DMS153 (cell line): ENCODE data around the gene MAGI3.
"Not testable (repeated sequence)": the region's sequence is repeated elsewhere in the genome, so short reads cannot be mapped to it uniquely, and the experiment has no call there.

Source experiments
- DNase-seq: peaks from one replicate; lab custom pipeline; 2025; lab: John Stamatoyannopoulos, UW

The MAGI3 gene

DNA sequence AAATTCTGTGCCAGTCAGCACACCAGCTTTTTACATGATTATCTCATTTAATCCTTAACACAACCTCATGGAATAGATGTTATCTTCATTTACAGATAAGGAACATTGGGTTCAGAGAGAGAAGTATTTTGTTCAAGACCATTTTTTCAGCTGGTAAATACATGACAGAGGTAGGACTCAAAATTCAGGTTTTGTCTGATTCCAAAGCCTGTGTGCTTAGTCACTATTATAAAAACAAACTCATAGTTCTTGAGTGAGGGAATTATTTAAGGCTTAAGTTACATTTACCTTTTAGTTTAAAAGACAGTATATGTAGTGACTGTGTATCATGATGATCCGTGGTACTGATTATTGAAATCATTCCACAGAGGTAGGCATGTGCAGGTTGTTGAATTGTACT lies 125.2 kb downstream of the MAGI3 start:
- DNase-seq = no peak

DNA sequence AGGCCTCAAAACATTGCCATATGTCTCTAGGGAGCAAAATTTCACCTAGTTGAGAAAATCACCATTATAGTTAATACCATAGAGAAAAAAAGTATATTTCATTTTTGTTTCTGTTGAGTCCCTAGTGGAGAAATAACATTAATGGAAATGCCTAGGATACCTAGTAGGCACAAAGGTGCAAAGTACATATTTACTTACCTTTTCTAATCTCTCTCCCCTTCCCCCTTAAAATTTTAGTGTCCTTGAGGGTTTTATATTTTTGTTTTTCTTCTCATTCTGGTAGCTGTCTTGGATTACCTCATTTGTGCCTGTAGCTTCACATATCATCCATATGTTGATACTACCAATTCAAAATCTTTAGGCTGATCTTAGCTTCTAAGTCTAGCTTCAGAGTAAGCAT lies 127.0 kb downstream of the MAGI3 start:
- no peak for DNase-seq

DNA sequence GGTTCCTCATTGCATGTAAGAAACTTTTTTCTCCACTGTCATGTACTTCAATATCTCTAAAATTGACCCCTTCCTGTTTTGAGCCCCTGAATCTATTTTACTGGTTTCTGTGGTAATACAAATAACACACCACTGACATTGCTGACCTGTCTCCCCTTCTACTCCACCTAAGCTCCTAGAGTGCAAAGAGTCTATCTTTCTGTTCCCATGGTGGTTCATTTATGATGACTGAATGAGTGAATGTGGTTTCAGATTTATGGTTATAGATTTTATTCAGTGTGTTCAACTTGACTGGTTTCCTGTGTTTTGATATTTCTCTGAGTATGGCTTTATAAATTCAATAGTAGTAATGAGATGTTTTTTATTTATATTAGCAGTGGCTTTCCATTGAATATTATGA lies 127.7 kb downstream of the MAGI3 start:
- DNase-seq = no peak

DNA sequence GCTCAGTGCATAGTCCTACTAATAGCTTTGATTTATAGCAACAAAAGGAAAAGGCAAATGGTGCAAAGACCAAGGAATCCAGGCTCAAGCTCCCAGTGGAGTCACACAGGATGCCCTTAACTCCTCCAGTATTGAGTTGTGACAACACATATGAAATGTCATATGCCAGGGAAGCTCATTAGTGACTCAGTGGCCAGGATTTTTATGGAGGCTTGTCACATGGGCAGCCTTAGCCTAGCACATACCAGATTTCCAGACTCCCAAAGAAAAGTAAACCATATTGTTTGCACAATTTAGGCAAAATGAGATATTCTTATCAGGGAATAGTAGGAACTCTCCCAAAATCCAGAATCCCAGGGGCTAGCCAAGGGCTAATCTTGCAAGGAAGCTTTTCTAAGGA lies 129.2 kb downstream of the MAGI3 start:
- DNase-seq = no peak

DNA sequence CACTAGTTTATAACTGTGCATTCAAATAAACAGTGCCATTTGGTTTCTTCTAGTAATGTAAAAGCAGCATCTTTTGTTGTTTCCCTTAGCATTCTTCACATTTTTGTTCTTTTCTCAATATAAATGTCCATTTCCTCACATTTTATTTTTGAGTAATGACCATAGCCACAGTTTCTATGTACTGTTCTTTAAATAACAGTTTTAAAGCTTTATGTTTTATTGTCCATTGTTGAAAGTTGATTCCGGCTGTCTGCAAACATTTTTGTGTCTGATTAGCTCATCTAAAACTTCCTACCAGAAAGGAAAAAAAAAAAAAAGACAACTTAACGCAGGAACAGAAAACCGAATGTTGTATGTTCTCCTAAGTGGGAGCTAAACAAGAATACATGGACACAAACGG lies 139.7 kb downstream of the MAGI3 start:
- no peak for DNase-seq

DNA sequence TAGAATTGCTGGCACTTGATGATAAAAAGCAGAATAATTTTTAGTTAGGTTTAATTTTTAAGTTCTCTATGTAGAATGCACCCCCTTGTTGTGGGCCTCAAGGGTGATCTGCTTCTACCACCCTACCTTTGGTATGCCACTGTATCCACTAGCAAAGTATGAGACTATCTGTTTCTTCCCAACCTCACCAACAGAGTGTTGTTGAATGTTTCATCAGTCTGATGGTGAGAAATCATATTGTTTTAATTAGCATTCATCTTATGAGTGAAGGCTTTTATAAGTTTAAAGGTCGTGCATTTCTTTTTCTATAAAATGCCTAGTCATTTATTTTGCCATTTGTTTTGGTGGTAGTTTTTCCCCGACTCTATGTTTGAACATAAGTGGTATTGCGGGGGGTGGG lies 141.0 kb downstream of the MAGI3 start:
- DNase-seq = no peak

DNA sequence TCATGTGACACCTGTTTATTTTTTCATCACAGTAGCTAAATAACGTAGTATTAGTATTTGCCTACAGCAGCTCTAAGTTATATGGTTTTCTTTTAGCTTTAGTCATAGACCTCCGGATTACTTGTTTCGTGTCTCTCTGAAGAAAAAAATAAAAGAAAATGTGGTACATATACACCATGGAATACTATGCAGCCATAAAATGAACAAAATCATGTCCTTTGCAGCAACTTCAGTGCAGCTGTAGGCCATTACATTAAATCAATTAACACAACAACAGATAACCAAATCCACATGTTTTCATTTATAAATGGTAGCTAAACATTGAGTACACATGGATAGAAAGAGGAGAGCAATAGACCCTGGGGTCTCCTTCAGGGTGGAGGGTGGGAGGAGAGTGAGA lies 142.7 kb downstream of the MAGI3 start:
- no peak for DNase-seq

DNA sequence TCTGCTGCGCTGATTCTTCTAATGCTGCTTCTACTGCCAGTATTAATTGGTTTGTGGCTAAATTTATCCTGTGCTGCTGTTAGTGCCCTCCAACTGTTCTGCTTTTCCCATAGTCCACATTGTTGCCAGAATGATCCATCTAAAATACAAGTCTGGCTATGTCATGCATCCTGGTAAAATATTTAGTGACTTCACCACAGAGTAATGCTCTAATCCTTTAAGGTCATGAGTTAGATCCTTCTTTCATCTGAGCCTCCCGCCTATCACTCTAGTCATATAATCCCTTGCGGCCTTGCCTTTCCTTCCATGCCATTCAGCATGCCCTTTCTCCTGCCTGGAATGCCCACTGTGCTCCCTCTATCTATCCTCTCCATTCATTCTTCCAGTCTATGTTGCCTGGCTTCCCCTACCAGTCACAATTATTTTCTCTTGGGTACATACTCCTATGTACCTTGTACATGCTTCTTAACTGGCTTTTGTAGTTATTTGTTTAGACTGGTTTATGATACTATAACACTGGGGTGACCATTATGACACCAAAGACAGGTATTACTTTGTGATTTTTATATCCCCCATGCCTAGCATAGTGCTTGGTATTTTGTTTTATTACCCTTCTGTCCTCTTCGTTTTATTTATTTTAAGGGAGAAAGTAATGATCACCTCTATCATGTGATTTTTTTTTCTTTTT lies 144.0 kb downstream of the MAGI3 start:
- DNase-seq = no peak

DNA sequence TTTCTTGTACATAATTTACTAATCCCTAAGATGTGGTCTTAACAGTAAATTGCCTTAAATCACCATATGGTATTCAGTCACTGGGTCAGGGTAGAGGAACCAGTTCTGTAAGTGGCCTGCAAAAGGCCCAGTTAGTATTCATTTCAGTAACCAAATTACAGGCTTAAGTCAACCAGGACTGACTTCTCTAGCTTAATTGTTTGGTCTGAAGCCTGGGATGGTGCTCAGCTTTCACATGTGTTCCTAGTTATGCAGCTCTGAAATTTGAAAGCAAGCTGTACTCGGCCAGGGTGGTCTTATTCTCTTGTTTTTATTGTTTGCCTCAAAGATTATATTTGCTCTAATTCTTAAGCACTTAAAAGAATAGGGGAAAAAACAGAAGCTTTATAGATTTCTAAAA lies 144.6 kb downstream of the MAGI3 start:
- no peak for DNase-seq

DNA sequence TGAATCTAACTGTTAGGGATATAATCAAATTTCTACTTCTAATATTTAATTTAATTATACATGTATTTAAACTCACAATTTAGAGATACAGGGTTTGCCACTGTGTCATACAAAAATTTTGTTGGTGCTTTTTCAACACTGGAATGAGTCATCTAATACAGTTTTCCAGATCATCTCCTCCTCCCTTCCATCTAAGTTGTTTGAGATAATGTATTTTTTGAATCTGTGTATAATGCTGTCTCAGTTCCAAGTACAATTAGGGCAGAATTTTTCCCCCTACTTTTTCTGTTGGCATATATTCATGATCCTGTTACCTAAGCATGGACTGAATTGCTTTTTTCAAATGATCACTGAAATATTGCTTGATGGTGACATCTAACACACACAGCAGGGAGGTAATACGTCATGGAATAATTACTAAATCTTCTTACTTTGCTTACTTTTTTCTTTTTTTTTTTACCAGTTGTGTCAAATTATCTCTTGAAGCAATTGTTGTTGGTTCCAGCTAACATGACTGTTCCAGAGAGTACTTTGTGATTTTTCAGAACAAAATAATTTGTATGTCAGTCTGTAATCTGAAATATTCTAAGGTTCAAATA lies 146.0 kb downstream of the MAGI3 start:
- DNase-seq = no peak

DNA sequence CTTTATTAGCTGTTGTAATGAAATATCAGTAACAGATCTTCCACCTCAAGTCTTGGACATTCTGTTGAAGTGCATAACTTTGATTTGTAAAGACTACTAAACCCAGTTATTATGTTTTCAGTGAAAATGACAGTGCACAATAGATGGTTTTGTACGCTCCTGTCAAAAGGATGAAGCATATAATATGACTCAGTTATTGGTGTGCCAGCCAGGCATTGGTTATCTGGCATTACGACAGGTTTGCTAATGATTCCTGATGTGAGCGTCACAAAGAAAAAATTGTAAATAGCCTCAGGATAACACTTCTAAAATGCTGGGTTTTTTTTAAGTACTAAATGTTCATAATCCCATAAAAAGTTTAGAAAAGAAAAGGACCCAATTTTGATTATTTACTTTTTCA lies 147.9 kb downstream of the MAGI3 start:
- DNase-seq = no peak

DNA sequence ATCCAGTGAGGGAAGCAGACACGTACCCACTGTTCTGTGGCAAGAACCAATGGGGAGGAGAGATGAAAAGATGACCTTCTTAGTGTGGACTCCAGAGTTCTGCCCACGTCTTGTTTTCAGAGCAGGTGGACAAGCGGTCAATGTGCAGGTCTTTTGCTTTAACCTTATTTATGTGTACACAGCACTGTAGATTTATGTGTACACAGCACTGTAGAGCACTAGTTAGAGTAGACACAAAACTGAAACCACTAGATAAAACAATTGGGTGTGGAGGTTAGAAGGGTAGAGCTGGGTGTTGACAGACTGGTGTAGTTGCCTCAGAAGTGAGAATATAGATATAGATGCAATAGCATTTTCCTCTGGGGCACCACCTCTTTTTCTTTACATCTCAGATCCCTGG lies 150.0 kb downstream of the MAGI3 start:
- peak; percentile 14 for DNase-seq

DNA sequence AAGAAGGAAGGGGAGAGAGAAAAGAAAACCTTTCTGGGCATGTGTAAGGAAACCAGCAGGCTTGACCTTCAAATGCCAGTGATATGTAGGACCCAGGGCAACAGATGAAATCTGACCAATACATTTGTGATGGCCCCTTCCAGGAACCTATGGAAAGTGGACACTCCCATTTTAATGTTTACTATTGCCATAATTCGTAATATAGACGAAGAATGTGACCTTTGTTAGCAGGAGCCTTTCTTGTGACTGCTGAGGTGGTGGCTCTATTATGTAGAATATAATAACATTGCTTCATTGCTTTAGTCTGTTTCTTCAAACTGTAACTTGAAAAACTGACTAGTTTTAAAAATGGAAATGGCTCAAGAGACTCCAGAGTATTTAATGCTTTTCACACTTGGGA lies 150.8 kb downstream of the MAGI3 start:
- DNase-seq = no peak

DNA sequence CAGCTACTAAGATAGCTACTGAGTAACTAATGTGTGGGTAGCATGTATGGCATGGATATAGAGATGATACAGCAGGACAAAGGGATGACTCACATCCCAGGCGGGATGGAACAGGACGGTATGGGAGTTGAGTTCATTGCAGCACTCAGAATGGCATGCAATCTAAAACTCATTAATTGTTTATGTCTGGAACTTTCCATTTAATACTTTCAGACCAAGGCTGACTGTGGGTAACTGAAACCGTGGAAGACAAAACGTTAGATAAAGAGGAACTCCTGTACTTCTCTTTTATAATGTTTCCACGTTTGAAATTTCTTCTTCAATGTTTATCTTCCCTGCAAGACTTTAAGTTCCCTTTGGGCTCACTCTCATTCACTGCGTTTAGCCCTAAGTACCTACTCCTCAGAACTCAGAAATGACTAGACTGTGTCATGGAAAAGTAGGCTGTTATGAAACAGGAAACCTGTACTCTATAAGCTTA lies 151.9 kb downstream of the MAGI3 start:
- DNase-seq = no peak

DNA sequence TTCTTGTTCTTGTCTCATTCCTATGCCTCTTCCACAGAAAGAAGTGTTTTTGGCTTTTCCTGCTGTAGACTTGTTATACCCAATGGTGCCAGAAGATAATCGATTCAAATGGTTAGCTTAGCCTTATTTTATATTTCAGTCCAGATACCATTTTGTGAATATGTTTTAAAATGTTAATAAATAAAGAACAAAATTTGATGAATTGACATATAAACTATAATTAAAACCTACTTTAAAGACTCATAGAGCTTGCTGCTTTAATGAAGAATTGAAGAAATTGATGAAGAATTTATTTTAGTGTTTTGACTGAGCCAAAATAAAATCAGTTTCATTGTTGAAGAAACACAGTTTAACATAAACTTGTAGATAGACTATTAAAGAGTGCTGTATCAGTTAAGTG lies 152.8 kb downstream of the MAGI3 start:
- no peak for DNase-seq

DNA sequence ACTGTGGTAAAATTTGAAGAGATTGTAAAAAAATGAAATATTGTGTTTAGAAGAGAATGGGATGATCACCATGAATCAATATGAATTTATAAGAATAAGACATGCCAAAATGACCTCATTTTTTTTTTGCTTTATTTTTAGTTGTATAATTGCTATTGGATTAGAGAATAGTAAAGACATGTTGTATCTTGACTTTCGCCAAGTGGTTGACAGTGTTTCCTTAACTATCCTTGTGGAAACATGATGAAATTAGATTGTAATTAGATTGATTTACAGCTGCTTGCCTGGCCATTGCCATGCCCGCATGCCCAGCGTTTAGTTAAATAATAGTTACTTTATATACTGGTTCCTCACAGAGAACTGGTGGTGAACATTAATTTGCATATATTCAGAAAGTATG lies 154.9 kb downstream of the MAGI3 start:
- no peak for DNase-seq

DNA sequence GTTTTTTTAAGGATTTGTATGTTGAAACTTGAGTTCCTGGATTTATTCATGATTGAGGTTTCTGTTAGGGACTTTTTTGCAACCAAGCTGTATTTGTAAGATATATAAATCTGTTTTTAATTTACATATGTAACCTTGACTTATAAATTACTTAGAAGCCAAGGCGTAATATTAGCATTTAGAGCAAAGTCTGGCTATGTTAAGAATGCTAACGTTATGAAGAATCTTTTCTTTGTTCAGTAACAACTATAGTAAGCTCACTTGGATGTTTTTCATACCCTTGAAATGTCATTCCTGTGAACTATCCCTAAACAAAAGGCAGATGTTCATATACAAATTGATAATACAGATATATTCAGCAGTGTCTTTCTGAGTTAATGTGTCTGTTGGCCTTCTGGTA lies 155.3 kb downstream of the MAGI3 start:
- no peak for DNase-seq

DNA sequence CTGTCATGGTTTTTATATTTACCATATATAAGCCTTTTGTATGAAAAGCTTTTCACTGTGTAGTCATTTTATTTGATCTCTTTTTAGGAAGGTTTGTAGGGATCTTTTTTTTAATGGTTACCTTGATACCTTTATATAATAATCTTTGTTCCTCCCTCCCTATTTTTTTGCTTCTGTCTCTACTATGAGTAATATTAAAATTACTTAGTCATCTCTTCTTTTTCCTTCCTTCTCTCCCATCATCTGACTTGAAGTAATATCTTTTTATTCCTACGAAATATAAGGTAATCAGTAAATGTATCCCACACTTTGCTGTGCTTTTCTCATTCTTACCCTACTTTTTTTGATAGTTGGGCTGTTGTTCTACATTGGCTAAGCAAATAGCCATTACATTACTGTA lies 161.4 kb downstream of the MAGI3 start:
- no peak for DNase-seq

DNA sequence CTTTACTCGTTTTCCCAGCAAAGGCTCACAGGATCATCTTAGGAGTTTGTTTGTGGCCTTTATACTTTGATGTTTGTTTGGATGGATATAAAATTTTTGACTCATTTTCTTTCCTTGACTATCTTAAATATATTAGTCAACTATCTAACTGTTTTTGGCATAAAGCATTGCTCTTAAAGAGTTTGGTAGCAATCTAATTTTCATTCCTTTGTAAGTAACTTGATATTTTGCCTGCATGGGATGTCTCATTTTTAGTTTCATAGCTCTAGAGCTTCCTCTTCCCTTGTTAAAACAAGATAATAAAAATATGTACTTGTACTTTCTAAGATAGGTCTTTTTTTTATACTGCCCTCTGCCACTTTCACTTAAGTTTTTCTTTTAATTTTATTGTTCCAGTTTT lies 161.9 kb downstream of the MAGI3 start:
- DNase-seq = no peak

DNA sequence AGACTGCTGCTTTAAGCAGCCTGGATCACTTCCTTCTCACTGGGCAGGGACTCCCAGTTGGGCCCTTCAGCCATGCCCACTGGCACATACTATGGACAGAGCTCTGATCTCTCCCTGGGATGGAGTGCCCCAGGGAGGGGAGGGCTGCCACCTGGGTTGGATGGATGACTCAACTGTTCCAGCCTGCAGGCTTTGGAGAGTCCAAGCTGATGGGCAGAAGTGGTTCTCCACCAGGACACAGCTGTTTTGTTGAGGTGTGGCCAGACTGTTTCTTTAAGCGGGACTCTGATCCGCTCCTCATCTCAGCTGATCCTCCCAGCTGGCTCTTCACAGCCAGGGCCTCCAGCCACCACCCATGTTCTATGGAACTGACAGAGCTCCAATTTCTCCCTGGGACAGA lies 166.9 kb downstream of the MAGI3 start:
- no peak for DNase-seq

DNA sequence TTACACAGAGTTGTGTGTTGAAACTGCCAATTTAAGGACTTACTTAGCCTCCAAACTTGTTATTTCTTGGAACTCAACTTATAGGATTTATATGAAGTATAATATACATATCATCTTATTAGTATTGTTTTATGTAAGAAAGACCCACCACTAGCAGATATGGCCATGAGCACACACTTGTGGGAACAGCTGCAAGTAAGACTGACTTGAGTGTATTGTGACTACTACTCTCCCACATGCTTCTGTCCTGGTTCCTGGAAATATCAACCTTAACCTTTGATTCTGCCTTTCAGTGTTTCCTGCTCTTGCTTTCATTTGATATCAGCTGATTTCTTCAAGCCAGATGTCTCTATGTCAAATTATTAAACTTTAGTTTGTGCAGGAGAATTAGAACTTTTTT lies 175.3 kb downstream of the MAGI3 start:
- DNase-seq = no peak

DNA sequence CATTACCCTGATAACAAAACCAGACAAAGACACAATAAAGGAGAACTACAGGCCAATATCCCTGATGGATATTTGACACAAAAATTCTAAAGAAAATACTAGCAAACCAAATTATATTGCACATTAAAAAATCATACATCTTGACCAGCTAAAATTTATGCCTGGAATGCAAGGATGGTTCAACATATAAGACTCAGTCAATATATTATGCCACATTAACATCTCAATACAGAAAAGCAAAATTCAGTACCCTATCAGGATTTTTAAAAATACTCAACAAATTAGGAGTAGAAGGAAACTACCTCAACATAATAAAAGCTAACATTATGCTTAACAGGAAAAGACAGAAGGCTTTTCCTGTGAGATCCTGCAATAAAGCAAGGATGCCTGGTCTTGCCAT lies 177.1 kb downstream of the MAGI3 start:
- no peak for DNase-seq

DNA sequence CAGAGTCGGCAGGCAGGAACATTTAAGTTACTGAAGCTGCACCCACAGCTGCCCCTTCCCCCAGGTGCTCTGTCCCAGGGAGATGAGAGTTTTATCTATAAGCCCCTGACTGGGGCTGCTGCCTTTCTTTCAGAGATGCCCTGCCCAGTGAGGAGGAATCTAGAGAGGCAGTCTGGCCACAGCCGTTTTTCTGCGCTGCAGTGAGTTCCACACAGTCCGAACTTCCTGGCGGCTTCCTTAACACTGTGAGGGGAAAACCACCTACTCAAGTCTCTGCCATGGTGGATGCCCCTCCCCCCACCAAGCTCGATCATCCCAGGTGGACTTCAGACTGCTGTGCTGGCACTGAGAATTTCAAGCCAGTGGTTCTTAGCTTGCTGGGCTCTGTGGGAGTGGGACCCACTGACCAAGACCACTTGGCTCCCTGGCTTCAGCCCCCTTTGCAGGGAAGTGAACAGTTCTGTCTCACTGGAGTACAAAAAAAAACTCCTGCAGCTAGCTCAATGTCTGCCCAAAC lies 185.5 kb downstream of the MAGI3 start:
- not testable (repeated sequence) for DNase-seq

DNA sequence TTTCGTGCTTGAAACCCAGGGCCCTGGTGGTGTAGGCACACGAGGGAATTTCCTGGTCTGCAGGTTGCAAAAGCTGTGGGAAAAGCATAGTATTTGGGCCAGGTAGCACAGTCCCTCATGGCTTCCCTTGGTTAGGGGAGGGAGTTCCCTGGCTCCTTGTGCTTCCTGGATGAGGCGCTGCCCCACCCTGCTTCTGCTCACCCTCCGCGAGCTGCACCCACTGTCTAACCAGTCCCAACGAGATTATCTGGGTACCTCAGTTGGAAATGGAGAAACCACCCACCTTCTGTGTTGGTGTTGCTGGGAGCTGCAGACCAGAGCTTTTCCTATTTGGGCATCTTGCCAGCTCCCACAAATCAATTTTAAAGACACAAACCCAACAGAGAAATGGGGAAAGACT lies 186.0 kb downstream of the MAGI3 start:
- no peak for DNase-seq
